ENCODE measurements around the gene PSMF1.

PSMF1 gene

DNA sequence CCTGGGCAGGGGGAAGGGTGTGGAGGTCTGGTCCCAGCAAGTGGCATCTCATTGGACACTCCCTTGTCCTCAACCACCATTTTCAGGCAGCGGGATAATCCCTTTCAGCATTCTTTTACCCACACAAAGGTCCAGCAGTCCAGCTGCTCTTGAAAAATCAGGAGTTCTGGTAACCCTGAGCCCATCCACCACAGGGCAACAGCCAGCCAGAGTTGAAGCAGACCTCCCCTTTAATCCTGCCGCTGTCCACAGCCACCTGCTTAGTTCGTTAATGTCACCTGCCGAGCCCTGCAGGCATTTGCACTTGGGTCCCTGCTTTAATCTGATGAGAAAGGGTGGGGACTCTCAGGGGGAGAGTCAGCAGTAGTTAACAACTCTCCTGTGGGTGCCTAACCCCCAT lies 55.3 kb downstream of the PSMF1 start:
- Histone ChIP-seq H3K79me2 (ENCODE audit: control insufficient read depth, low read length) (no peaks in the 10 kb centered on the region), H3K27ac (ENCODE audit: low read depth, low read length) (no peak overlapping the region), H3K36me3 (ENCODE audit: control insufficient read depth, low read length) (peaks cover 12% of the 10 kb centered on the region), H3K4me1 (ENCODE audit: control insufficient read depth, low read length) (no peaks in the 10 kb centered on the region), H3K9me3 (ENCODE audit: control insufficient read depth, insufficient read depth, low read length) (no peaks in the 10 kb centered on the region), H3K4me2 (ENCODE audit: low read length) (no peak overlapping the region), H3K4me3 (ENCODE audit: low read length) (no peak overlapping the region), H3K27me3 (ENCODE audit: control insufficient read depth, low read length) (no peaks in the 10 kb centered on the region), H3F3A (ENCODE audit: control insufficient read depth, insufficient read depth) (no peaks in the 10 kb centered on the region), H3K9me2 (replicated peaks; ENCODE audit: control insufficient read depth, low read length) (no peaks in the 10 kb centered on the region), H4K20me1 (ENCODE audit: control insufficient read depth, insufficient read depth, low read depth, low read length) (no peaks in the 10 kb centered on the region)
- TF ChIP-seq, protein P1, sequence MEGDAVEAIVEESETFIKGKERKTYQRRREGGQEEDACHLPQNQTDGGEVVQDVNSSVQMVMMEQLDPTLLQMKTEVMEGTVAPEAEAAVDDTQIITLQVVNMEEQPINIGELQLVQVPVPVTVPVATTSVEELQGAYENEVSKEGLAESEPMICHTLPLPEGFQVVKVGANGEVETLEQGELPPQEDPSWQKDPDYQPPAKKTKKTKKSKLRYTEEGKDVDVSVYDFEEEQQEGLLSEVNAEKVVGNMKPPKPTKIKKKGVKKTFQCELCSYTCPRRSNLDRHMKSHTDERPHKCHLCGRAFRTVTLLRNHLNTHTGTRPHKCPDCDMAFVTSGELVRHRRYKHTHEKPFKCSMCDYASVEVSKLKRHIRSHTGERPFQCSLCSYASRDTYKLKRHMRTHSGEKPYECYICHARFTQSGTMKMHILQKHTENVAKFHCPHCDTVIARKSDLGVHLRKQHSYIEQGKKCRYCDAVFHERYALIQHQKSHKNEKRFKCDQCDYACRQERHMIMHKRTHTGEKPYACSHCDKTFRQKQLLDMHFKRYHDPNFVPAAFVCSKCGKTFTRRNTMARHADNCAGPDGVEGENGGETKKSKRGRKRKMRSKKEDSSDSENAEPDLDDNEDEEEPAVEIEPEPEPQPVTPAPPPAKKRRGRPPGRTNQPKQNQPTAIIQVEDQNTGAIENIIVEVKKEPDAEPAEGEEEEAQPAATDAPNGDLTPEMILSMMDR (IDR thresholded peaks at IDR 0.05; ENCODE audit: low read depth, low read length, poor library complexity, severe bottlenecking): no peak
- no peak for TF ChIP-seq EZH2phosphoT487 (IDR thresholded peaks at IDR 0.05; ENCODE audit: borderline replicate concordance, low read length)

DNA sequence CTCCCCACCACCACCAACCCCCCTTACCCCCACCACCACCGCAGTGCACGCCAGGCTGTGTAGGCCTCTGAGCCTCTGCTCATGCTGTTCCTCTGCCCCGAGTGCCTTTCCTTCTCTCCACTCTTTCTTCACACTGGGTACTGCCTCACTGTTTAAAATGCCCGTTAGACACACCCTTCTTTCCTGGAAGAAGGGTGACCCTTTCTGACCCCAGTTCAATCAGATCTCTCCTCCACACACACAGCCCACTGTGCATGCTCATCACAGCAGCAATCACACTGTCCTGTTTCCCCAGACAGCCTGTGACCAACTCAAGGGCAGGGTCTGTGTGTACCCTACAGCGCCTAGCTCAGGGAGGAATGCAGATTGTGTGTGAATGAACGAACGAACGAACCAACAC lies 56.4 kb downstream of the PSMF1 start:
- Histone ChIP-seq H3K27ac (ENCODE audit: low read depth, low read length) (no peak overlapping the region), H4K20me1 (ENCODE audit: control insufficient read depth, insufficient read depth, low read depth, low read length) (no peaks in the 10 kb centered on the region), H3F3A (ENCODE audit: control insufficient read depth, insufficient read depth) (no peaks in the 10 kb centered on the region), H3K4me2 (ENCODE audit: low read length) (no peak overlapping the region), H3K4me3 (ENCODE audit: low read length) (no peak overlapping the region), H3K9me2 (replicated peaks; ENCODE audit: control insufficient read depth, low read length) (no peaks in the 10 kb centered on the region), H3K27me3 (ENCODE audit: control insufficient read depth, low read length) (no peaks in the 10 kb centered on the region), H3K4me1 (ENCODE audit: control insufficient read depth, low read length) (no peaks in the 10 kb centered on the region), H3K79me2 (ENCODE audit: control insufficient read depth, low read length) (no peaks in the 10 kb centered on the region), H3K9me3 (ENCODE audit: control insufficient read depth, insufficient read depth, low read length) (no peaks in the 10 kb centered on the region), H3K36me3 (ENCODE audit: control insufficient read depth, low read length) (peaks cover 1% of the 10 kb centered on the region; the same call in 1 of the 2 replicates)
- TF ChIP-seq, protein P1 (IDR thresholded peaks at IDR 0.05; ENCODE audit: low read depth, low read length, poor library complexity, severe bottlenecking): no peak
- TF ChIP-seq EZH2phosphoT487 (IDR thresholded peaks at IDR 0.05; ENCODE audit: borderline replicate concordance, low read length): no peak

DNA sequence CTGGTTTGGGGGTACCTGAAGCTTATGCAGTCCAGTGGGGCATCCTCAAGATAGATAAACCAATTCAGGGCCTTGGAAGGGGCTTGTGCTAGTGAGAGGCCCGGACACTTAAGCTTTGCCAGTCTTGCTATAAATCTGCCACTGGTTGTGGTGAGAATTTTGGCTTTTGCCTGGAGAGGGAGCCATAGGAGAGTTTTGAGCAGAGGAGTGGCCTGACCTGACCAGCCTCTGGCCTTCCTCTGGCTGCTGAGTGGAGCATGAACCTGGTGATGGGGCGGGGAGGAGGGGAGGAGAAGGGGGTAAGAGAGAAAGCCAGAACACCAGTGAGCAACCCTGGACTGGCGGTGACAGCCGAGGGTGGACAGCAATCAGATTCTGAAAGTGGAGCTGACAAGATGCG lies 59.3 kb downstream of the PSMF1 start:
- Histone ChIP-seq H3K27ac (ENCODE audit: low read depth, low read length) (no peak overlapping the region), H3K27me3 (ENCODE audit: control insufficient read depth, low read length) (no peaks in the 10 kb centered on the region), H3K36me3 (ENCODE audit: control insufficient read depth, low read length) (no peaks in the 10 kb centered on the region), H3K4me3 (ENCODE audit: low read length) (no peak overlapping the region), H3K9me3 (ENCODE audit: control insufficient read depth, insufficient read depth, low read length) (no peaks in the 10 kb centered on the region), H3K9me2 (replicated peaks; ENCODE audit: control insufficient read depth, low read length) (no peaks in the 10 kb centered on the region), H3K4me1 (ENCODE audit: control insufficient read depth, low read length) (no peaks in the 10 kb centered on the region), H4K20me1 (ENCODE audit: control insufficient read depth, insufficient read depth, low read depth, low read length) (no peaks in the 10 kb centered on the region), H3K4me2 (ENCODE audit: low read length) (no peak overlapping the region), H3F3A (ENCODE audit: control insufficient read depth, insufficient read depth) (no peaks in the 10 kb centered on the region), H3K79me2 (ENCODE audit: control insufficient read depth, low read length) (no peaks in the 10 kb centered on the region)
- no peak for TF ChIP-seq EZH2phosphoT487 (IDR thresholded peaks at IDR 0.05; ENCODE audit: borderline replicate concordance, low read length)
- TF ChIP-seq, protein P1 (IDR thresholded peaks at IDR 0.05; ENCODE audit: low read depth, low read length, poor library complexity, severe bottlenecking): no peak

DNA sequence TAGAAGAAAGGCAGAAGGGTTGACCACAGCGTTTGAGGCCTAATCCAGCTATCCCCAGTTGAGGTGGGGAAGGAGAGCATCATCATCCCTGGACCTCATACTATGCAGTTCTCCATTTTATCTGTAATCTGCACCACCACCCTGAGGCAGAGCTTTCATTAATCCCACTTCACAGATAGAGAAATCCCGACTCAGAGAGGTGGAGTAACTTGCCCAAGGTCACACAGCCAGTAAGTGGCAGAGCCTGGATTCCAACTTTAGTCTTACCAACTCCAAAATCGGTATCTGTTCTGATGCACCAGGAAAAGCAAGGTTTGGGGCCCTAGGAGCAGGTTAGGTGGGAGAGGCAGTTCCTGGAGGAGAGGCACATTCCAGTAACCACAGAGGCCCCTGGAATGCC lies 59.7 kb downstream of the PSMF1 start:
- Histone ChIP-seq H3F3A (ENCODE audit: control insufficient read depth, insufficient read depth) (no peaks in the 10 kb centered on the region), H3K9me3 (ENCODE audit: control insufficient read depth, insufficient read depth, low read length) (no peaks in the 10 kb centered on the region), H3K9me2 (replicated peaks; ENCODE audit: control insufficient read depth, low read length) (no peaks in the 10 kb centered on the region), H3K27me3 (ENCODE audit: control insufficient read depth, low read length) (no peaks in the 10 kb centered on the region), H3K4me1 (ENCODE audit: control insufficient read depth, low read length) (no peaks in the 10 kb centered on the region), H3K36me3 (ENCODE audit: control insufficient read depth, low read length) (no peaks in the 10 kb centered on the region), H3K4me2 (ENCODE audit: low read length) (no peak overlapping the region), H3K27ac (ENCODE audit: low read depth, low read length) (no peak overlapping the region), H4K20me1 (ENCODE audit: control insufficient read depth, insufficient read depth, low read depth, low read length) (no peaks in the 10 kb centered on the region), H3K4me3 (ENCODE audit: low read length) (no peak overlapping the region), H3K79me2 (ENCODE audit: control insufficient read depth, low read length) (no peaks in the 10 kb centered on the region)
- TF ChIP-seq, protein P1 (IDR thresholded peaks at IDR 0.05; ENCODE audit: low read depth, low read length, poor library complexity, severe bottlenecking): no peak
- TF ChIP-seq EZH2phosphoT487 (IDR thresholded peaks at IDR 0.05; ENCODE audit: borderline replicate concordance, low read length): no peak

Data from DOHH2 (cell line).